Panc1 (cell line): ENCODE results near the gene ZSCAN10.

Experiments used
- CTCF ChIP-seq: fragments of 450-650 bp; IDR thresholded peaks from 2 replicates; pipeline ENCODE4 v1.5.1; 2017; ENCODE audit warnings: mild to moderate bottlenecking
- POLR2AphosphoS5 ChIP-seq: IDR thresholded peaks from 2 replicates; pipeline ENCODE4 v1.6.1; 2012; ENCODE audit warnings: mild to moderate bottlenecking, low read depth, low read length, moderate library complexity
- REST ChIP-seq, 2 experiments: IDR thresholded peaks; 2 replicates each; pipeline ENCODE4 v1.6.1; 2011 to 2012; ENCODE audit warnings: low read depth in 2 of 2, control low read depth in 1 of 2, low read length in 1 of 2, mild to moderate bottlenecking in 1 of 2, moderate library complexity in 1 of 2; ENCODE audit not compliant: insufficient read depth in 1 of 2
- TCF7L2 ChIP-seq: IDR thresholded peaks from 2 replicates; pipeline ENCODE4 v1.6.1; 2011; ENCODE audit warnings: mild to moderate bottlenecking, low read depth, low read length, inconsistent platforms

DNA sequence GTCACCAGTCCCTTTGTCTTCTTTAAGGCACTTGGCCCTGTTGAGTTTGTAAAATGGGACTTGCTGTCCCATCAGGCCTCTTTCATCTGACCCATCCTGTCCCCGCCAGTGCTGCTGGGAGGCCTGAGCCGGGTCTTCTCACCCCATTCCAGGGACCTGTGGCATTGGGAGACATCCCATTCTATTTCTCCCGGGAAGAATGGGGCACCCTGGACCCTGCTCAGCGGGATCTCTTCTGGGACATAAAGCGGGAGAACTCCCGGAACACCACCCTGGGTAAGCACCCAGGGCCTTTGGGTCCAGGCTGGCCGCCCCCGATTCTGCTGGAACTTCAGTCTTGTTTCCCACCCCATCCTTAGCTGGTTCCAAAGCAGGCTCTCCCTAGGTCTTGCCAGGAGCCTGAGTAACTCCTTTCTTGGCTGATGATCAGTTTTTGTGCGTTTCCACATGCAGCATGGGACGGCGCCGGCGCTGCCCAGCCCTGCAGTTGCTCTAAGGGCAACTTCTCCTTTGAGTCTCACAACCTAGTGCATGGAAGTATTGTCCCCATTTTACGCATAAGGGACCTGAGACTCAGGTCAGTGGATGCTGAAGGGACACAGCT, 39.8 kb upstream of the ZSCAN10 start:
- TF ChIP-seq TCF7L2 (no peak), CTCF (no peak), REST (IDR thresholded peaks at IDR 0.05; ENCODE audit: insufficient read depth in 1 of 2, low read depth in 2 of 2, low read length in 1 of 2) (no peak), POLR2AphosphoS5 (no peak)
